ENCODE measurements around the gene ZSCAN1. TPM values are rescaled to one million over a fixed set of nuclear protein-coding genes. Genes with fewer than 3 reads are reported as not detected.
A peak's percentile ranks its signal among the peaks of the same experiment; 100 is the strongest.
"Not testable (repeated sequence)": the region's sequence is repeated elsewhere in the genome, so short reads cannot be mapped to it uniquely, and the experiment has no call there.

Gene ZSCAN1
- total RNA-seq: not detected

GRCh38 chr19:58033741-58034476, at the start of gene ZSCAN1:
Gene ZSCAN1, plus strand, starts transcription at chr19:58034025. Its CDS starts 3,812 bp downstream, at chr19:58037837.
- ATAC-seq (peak; percentile 50 to 58), DNase-seq (ENCODE audit: low spot score in 2 of 2) (peak in 1 of 2 donors; percentile 8)
- Mint-ChIP-seq H3K9me3 (peaks cover 35% of the 10 kb centered on the region in 2 donors), H3K36me3 (peaks cover 40 to 42% of the 10 kb centered on the region in 2 donors), H3K27ac (no peak within 1 kb of the TSS)

GRCh38 chr19:57992841-57993240, 41.0 kb upstream of the ZSCAN1 start:
- no peak for DNase-seq (ENCODE audit: low spot score in 2 of 2)

GRCh38 chr19:58000677-58001076, 33.1 kb upstream of the ZSCAN1 start:
- Mint-ChIP-seq H3K27ac (no peak overlapping the region), H3K9me3 (peaks cover 35 to 44% of the 10 kb centered on the region in 2 donors), H3K36me3 (peaks cover 83 to 89% of the 10 kb centered on the region in 2 donors)
- DNase-seq (ENCODE audit: low spot score in 2 of 2) (no peak), ATAC-seq (no peak)

More at GRCh38 chr19:57992841-57993240, 41.0 kb upstream of the ZSCAN1 start:
- Mint-ChIP-seq H3K36me3 (peaks cover 84 to 85% of the 10 kb centered on the region in 2 donors), H3K9me3 (peaks cover 50% of the 10 kb centered on the region in 2 donors), H3K27ac (no peak overlapping the region)
- no peak for ATAC-seq

GRCh38 chr19:58001895-58002369, 31.9 kb upstream of the ZSCAN1 start:
- H3K9me3 Mint-ChIP-seq: peaks cover 37 to 43% of the 10 kb centered on the region in 2 donors
- peak in 1 of 2 donors; percentile 21 for ATAC-seq

GRCh38 chr19:58002384-58003173, 31.2 kb upstream of the ZSCAN1 start, which contains the start of gene ZNF606:
Gene ZNF606, minus strand, starts transcription at chr19:58002820. Its CDS starts 1,501 bp downstream, at chr19:58001319.
- Mint-ChIP-seq H3K9me3 (peaks cover 42 to 49% of the 10 kb centered on the region in 2 donors), H3K27ac (peak within 1 kb of the TSS; percentile 77 to 96), H3K36me3 (peaks cover 82 to 93% of the 10 kb centered on the region in 2 donors)
- DNase-seq (ENCODE audit: low spot score in 2 of 2) (peak; percentile 81 to 86), ATAC-seq (peak; percentile 98 to 99)

More at GRCh38 chr19:58001895-58002369, 31.9 kb upstream of the ZSCAN1 start:
- peak overlapping the region; percentile 60 to 96 for H3K27ac Mint-ChIP-seq
- H3K36me3 Mint-ChIP-seq: peaks cover 82 to 92% of the 10 kb centered on the region in 2 donors
- no peak for DNase-seq (ENCODE audit: low spot score in 2 of 2)

- ATAC-seq (no peak), DNase-seq (ENCODE audit: low spot score in 2 of 2) (no peak)
- peak overlapping the region; percentile 77 to 96 for H3K27ac Mint-ChIP-seq
- H3K36me3 Mint-ChIP-seq: peaks cover 81 to 90% of the 10 kb centered on the region in 2 donors
- H3K9me3 Mint-ChIP-seq: peaks cover 49 to 54% of the 10 kb centered on the region in 2 donors
Observed at GRCh38 chr19:58003174-58003828, 30.5 kb upstream of the ZSCAN1 start.

GRCh38 chr19:58007285-58007684, 26.5 kb upstream of the ZSCAN1 start:
- Mint-ChIP-seq H3K9me3 (peaks cover 47 to 49% of the 10 kb centered on the region in 2 donors), H3K27ac (no peak overlapping the region), H3K36me3 (peaks cover 67 to 78% of the 10 kb centered on the region in 2 donors)
- no peak for DNase-seq (ENCODE audit: low spot score in 2 of 2)
- no peak for ATAC-seq

GRCh38 chr19:58008877-58009276, 24.9 kb upstream of the ZSCAN1 start:
- H3K27ac Mint-ChIP-seq; ATAC-seq; DNase-seq (ENCODE audit: low spot score in 2 of 2): not testable (repeated sequence)
- H3K9me3 Mint-ChIP-seq: peaks cover 56% of the 10 kb centered on the region in 2 donors
- H3K36me3 Mint-ChIP-seq: peaks cover 71 to 82% of the 10 kb centered on the region in 2 donors

GRCh38 chr19:58009301-58009665, 24.5 kb upstream of the ZSCAN1 start:
- peak in 1 of 2 donors; percentile 17 for ATAC-seq
- H3K36me3 Mint-ChIP-seq: peaks cover 71 to 79% of the 10 kb centered on the region in 2 donors

GRCh38 chr19:58009666-58010301, 24.0 kb upstream of the ZSCAN1 start:
- H3K36me3 Mint-ChIP-seq: peaks cover 71 to 74% of the 10 kb centered on the region in 2 donors
- H3K9me3 Mint-ChIP-seq: peaks cover 48% of the 10 kb centered on the region in 2 donors
- DNase-seq (ENCODE audit: low spot score in 2 of 2) (peak; percentile 60 to 65), ATAC-seq (peak; percentile 94 to 97)
- H3K27ac Mint-ChIP-seq: peak overlapping the region in 1 of 2 donors; percentile 44

More at GRCh38 chr19:58009301-58009665, 24.5 kb upstream of the ZSCAN1 start:
- H3K27ac Mint-ChIP-seq: no peak overlapping the region
- DNase-seq (ENCODE audit: low spot score in 2 of 2): no peak
- H3K9me3 Mint-ChIP-seq: peaks cover 53% of the 10 kb centered on the region in 2 donors

GRCh38 chr19:58010507-58010906, 23.3 kb upstream of the ZSCAN1 start:
- ATAC-seq (no peak), DNase-seq (ENCODE audit: low spot score in 2 of 2) (no peak)
- peaks cover 64 to 67% of the 10 kb centered on the region in 2 donors for H3K36me3 Mint-ChIP-seq
- H3K9me3 Mint-ChIP-seq: peaks cover 42 to 47% of the 10 kb centered on the region in 2 donors
- peak overlapping the region in 1 of 2 donors; percentile 94 for H3K27ac Mint-ChIP-seq

- Mint-ChIP-seq H3K36me3 (peaks cover 44 to 49% of the 10 kb centered on the region in 2 donors), H3K27ac (no peak overlapping the region), H3K9me3 (peaks cover 30 to 31% of the 10 kb centered on the region in 2 donors)
- ATAC-seq (no peak), DNase-seq (ENCODE audit: low spot score in 2 of 2) (no peak)
Observed at GRCh38 chr19:58014141-58014540, 19.7 kb upstream of the ZSCAN1 start.

- ATAC-seq (no peak), DNase-seq (ENCODE audit: low spot score in 2 of 2) (no peak)
- no peak overlapping the region for H3K27ac Mint-ChIP-seq
- peaks cover 30 to 34% of the 10 kb centered on the region in 2 donors for H3K36me3 Mint-ChIP-seq
- H3K9me3 Mint-ChIP-seq: peaks cover 16 to 25% of the 10 kb centered on the region in 2 donors
Observed at GRCh38 chr19:58020129-58020528, 13.7 kb upstream of the ZSCAN1 start.

- ATAC-seq: peak; percentile 78 to 93
- DNase-seq (ENCODE audit: low spot score in 2 of 2): peak in 1 of 2 donors; percentile 35
- Mint-ChIP-seq H3K9me3 (peaks cover 15 to 19% of the 10 kb centered on the region in 2 donors), H3K36me3 (peaks cover 26 to 28% of the 10 kb centered on the region in 2 donors), H3K27ac (no peak overlapping the region)
Observed at GRCh38 chr19:58021541-58022282, 12.1 kb upstream of the ZSCAN1 start.

GRCh38 chr19:58022283-58022660, 11.6 kb upstream of the ZSCAN1 start:
- H3K9me3 Mint-ChIP-seq: peaks cover 13 to 19% of the 10 kb centered on the region in 2 donors
- H3K27ac Mint-ChIP-seq: no peak overlapping the region
- H3K36me3 Mint-ChIP-seq: peaks cover 28 to 30% of the 10 kb centered on the region in 2 donors
- ATAC-seq: peak in 1 of 2 donors; percentile 16
- DNase-seq (ENCODE audit: low spot score in 2 of 2): no peak

Data from activated naive CD4-positive, alpha-beta T cell treated with anti-CD3 and anti-CD28 coated beads, Interleukin-2, amount 50 U/mL, for 72 hours (primary cell).